AG08396 (cell line): ENCODE results near the gene TLR6.
"Not testable (repeated sequence)": the region's sequence is repeated elsewhere in the genome, so short reads cannot be mapped to it uniquely, and the experiment has no call there.

ENCODE experiments used
- DNase-seq: peaks from one replicate; pipeline ENCODE4 v3.0.0; 2012; ENCODE audit warnings: low spot score, mixed read lengths

Gene TLR6

GRCh38 chr4:38785041-38785790, 71.4 kb downstream of the TLR6 start:
- DNase-seq, result no peak

GRCh38 chr4:38784141-38784540, 72.5 kb downstream of the TLR6 start:
- no peak for DNase-seq

DNA sequence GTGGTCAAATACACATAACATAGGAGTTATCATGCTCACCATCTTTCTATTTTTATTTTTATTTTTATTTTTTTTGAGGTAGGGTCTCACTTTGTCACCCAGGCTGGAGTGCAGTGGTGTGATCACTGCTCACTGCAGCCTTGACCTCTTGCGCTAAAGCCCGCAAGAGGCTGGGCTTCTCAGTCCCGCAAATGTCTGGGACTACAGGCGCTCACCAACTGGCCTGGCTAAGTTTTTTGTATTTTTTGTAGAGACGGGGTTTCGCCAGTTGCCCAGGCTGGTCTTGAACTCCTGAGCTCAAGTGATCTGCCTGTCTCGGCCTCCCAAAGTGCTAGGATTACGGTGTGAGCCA, 73.5 kb downstream of the TLR6 start:
- DNase-seq, result no peak

GRCh38 chr4:38782452-38783108, 74.0 kb downstream of the TLR6 start, which contains the start of gene TLR10:
TLR10 (minus strand) TSS chr4:38782990; CDS start chr4:38775590, 7,400 bp downstream.
- peak; percentile 44 for DNase-seq

DNA sequence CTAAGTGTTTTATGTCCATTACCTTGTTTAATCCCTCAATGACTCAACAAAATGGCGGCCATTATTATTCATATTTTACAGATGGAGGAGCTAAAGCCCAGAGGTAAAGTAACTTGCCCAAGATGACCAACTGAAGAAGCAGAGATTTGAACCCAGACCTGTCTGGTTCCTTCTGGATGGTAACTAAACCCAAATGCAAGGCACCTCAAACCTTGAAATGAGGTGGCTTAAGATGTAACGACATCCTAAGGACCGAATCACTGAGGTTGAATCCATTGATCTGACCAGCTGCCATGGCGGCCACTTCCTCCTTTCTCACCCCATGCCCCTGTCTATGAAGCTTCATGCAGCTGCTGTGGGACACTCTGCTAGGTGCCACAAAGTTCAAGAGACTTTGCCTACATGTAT, 74.8 kb downstream of the TLR6 start:
- no peak for DNase-seq

- DNase-seq, result no peak
These were observed 75.7 kb downstream of the TLR6 start for GRCh38 chr4:38780833-38781484.

DNA sequence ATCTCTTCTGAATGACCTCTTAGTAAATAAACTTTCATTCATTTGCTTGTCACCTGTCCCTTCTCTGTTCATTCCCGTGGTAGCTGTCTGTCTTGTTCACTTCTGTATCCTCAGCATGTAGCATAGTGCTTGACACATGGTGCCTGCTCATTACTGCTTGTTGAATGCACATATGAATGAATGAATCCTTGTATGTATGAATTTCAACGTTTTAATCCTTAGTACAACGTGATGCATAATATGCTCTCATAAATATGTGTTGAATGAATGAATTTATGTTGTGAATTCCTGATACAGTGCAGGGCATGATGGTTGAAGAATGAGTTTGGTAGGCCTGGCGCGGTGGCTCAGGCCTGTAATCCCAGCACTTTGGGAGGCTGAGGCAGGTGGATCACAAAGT, 76.8 kb downstream of the TLR6 start:
- DNase-seq, result no peak

DNA sequence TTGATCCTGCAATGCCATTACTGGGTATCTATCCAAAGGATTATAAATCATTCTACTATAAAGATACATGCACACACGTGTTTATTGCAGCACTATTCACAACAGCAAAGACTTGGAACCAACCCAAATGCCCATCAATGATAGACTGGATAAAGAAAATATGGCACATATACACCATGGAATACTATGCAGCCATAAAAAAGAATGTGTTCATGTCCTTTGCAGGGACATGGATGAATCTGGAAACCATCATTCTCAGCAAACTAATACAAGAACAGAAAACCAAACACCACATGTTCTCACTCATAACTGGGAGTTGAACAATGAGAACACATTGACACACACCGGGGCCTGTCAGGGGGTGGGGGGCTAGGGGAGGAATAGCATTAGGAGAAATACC, 78.7 kb downstream of the TLR6 start:
- DNase-seq, result not testable (repeated sequence)

GRCh38 chr4:38775326-38775725, 81.3 kb downstream of the TLR6 start:
- DNase-seq, result no peak

- DNase-seq, result no peak
These were observed 82.2 kb downstream of the TLR6 start for GRCh38 chr4:38774181-38774955.
